ENCODE measurements around the gene KIF20B. TPM values are rescaled to one million over a fixed set of nuclear protein-coding genes. Genes with fewer than 3 reads are reported as not detected.
A peak's percentile ranks its signal among the peaks of the same experiment; 100 is the strongest.

KIF20B gene, protein sequence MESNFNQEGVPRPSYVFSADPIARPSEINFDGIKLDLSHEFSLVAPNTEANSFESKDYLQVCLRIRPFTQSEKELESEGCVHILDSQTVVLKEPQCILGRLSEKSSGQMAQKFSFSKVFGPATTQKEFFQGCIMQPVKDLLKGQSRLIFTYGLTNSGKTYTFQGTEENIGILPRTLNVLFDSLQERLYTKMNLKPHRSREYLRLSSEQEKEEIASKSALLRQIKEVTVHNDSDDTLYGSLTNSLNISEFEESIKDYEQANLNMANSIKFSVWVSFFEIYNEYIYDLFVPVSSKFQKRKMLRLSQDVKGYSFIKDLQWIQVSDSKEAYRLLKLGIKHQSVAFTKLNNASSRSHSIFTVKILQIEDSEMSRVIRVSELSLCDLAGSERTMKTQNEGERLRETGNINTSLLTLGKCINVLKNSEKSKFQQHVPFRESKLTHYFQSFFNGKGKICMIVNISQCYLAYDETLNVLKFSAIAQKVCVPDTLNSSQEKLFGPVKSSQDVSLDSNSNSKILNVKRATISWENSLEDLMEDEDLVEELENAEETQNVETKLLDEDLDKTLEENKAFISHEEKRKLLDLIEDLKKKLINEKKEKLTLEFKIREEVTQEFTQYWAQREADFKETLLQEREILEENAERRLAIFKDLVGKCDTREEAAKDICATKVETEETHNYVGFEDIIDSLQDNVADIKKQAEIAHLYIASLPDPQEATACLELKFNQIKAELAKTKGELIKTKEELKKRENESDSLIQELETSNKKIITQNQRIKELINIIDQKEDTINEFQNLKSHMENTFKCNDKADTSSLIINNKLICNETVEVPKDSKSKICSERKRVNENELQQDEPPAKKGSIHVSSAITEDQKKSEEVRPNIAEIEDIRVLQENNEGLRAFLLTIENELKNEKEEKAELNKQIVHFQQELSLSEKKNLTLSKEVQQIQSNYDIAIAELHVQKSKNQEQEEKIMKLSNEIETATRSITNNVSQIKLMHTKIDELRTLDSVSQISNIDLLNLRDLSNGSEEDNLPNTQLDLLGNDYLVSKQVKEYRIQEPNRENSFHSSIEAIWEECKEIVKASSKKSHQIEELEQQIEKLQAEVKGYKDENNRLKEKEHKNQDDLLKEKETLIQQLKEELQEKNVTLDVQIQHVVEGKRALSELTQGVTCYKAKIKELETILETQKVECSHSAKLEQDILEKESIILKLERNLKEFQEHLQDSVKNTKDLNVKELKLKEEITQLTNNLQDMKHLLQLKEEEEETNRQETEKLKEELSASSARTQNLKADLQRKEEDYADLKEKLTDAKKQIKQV (N-terminal part only)
- 28.8 TPM for polyA plus RNA-seq

DNA sequence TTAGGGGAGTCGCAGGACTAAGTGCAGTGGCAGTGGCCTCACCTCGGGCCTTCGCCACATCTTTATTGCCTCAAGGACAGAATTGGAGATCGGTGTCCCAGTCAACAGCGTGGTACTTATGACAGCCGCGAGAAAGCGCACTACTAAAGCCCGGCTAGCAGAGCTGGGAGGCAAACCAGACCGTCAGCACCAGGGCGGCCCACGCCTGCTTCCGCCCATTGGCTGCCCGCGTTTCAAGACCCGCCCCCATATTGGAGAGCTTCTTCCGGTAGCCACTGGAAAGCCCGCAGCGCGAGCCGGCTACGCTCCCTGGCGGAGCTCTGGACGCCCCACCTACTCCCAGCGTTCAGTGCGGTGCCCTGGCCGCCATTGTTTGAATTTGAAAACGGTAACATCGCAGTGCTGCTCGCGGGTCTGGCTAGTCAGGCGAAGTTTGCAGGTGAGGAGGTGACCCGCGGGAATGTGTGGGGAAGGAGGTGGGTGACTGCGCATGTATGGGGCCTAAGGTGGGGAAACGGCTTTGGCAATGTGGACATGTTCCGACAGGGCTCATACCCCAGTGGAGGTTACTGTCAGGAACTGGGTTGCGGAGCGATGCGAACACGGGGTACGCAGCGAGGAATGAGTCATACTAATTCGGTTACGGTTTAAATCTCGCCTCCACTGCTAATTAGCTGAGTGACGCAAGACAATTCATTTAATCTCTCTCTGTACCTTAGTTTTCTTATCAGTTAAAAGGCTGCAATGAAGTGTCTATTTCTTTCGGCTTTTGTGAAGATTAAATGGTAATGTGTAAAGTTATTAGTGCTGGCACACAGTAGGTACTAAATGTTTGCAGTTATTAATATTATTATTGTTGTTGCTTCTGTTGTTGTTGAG is at the start of gene KIF20B:
Gene KIF20B, plus strand, starts transcription at position 349 of the 879 bp plus-strand sequence. CDS start 3,705 bp downstream, outside the sequence.
- peaks cover 11 to 20% (median 17%) of the 10 kb centered on the region in 3 donors for H3K4me1 Mint-ChIP-seq
- no peaks in the 10 kb centered on the region for H3K9me3 Mint-ChIP-seq
- peak within 1 kb of the TSS; percentile 93 to 98 (median 98) for H3K4me3 Mint-ChIP-seq
- H3K27me3 Mint-ChIP-seq, result no peaks in the 10 kb centered on the region
- H3K36me3 Mint-ChIP-seq, result peaks cover 2% of the 10 kb centered on the region
- peak within 1 kb of the TSS; percentile 86 to 98 (median 97) for H3K27ac Mint-ChIP-seq

DNA sequence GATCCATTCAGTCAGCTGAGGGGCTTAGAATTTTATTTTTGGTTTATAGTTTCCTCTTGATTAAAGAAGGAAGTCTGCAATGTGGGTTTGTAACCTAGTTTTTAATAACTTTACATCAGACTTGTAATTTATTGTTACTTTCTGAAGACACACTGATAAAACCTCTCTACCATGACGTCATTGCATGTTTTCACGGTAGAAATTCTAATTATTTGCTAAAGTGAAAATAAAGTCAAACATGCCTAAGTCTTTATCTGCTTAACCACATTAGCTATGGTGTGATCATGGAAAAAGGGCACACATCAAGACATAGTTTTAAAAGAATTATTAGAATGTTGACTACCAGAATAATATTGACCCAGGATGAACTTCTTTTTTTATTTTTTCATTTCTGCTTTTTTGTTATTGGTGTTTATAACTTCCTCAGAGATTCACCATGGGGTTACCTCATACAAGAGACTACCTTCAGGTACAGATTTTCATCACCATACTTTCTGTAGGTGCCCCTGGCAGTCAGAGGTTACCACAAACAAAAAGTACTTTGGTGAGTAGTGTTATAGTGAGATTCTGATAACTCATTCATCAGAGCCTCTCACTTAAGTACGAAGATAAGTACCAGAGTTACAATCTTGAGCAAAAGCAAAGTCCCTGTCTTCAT is 49.3 kb upstream of the KIF20B start:
- Mint-ChIP-seq H3K27ac (peak overlapping the region; percentile 25 to 57 (median 42)), H3K4me1 (peaks cover 21 to 32% (median 27%) of the 10 kb centered on the region in 3 donors), H3K27me3 (no peaks in the 10 kb centered on the region), H3K9me3 (peaks cover 6 to 11% (median 9%) of the 10 kb centered on the region in 3 donors), H3K36me3 (no peaks in the 10 kb centered on the region), H3K4me3 (peak overlapping the region in 2 of 4 donors; percentile 30 to 77)

DNA sequence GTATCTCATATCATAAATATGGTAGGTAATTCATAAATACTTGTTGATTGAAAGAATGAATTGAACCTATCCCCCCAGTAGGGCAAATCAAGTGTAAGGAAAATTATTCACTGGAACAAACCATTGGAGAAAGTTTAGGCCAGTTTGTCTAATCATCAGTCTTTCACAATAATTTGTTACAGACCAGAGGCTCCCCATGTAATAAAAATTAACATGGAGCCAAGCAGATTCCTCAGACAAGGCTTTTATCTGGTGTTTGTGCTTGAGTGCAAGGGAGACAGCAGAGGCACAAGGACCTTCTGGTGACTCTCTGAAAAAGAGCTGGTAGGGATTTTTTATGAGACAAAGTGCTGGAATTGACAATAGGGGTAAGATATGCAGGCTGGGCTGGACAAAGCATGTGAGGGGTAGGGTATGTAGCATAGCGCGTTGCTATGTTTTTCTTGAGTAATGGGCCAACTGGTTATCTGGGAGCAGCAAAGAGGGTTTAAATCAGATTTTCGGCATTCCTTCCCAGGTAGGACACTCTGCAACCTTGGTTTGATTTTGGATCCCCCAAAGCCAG is 48.5 kb upstream of the KIF20B start:
- Mint-ChIP-seq H3K4me1 (peaks cover 21 to 32% (median 27%) of the 10 kb centered on the region in 3 donors), H3K27me3 (no peaks in the 10 kb centered on the region), H3K36me3 (no peaks in the 10 kb centered on the region), H3K4me3 (no peak overlapping the region), H3K9me3 (peaks cover 6 to 11% (median 9%) of the 10 kb centered on the region in 3 donors), H3K27ac (no peak overlapping the region)

DNA sequence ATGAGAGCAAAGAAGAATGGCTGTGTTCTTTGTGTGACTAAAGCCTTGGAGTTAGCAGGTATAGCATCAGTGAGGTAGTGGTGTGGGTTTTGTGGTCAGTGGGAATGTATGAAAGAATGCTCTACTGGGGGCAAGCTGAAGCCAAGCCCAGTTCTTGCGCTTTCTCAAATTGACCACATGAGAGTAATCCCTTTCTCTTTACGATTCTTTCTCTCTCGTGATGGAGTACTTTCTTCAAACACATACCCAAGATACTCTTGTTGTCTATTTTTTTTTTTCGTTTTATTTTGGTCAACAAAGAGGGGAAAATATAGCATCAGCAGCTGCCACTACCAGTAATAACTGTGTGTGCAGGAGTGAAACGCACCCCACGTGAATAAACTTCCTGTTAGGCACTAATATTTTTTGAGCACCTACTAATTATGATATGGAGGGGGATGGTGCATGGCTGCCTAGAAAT is 48.0 kb upstream of the KIF20B start:
- H3K4me3 Mint-ChIP-seq, result peak overlapping the region in 1 of 4 donors; percentile 72
- peaks cover 6 to 11% (median 9%) of the 10 kb centered on the region in 3 donors for H3K9me3 Mint-ChIP-seq
- H3K27ac Mint-ChIP-seq, result peak overlapping the region in 1 of 3 donors; percentile 81
- H3K4me1 Mint-ChIP-seq, result peaks cover 21 to 32% (median 27%) of the 10 kb centered on the region in 3 donors
- no peaks in the 10 kb centered on the region for H3K27me3 Mint-ChIP-seq
- H3K36me3 Mint-ChIP-seq, result no peaks in the 10 kb centered on the region

DNA sequence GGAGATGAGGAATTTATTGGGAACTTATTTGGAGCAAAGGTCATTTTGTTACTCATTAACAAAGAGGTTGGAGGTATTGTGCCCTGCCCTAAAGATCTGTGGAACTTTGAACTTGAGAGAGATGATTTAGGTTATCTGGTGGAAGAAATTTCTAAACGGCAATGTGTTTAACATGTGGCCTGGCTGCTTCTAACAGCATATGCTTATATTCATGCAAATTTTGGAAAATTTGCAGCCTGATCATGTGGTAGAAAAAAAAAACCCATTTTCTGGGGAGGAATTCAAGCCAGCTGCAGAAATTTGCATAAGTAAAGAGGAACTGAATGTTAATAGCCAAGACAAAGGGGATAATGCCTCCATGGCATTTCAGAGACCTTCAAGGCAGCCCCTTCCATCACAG is 45.7 kb upstream of the KIF20B start:
- H3K27me3 Mint-ChIP-seq, result no peaks in the 10 kb centered on the region
- H3K4me1 Mint-ChIP-seq, result peaks cover 21 to 27% (median 24%) of the 10 kb centered on the region in 3 donors
- peak overlapping the region in 1 of 3 donors; percentile 22 for H3K27ac Mint-ChIP-seq
- no peaks in the 10 kb centered on the region for H3K36me3 Mint-ChIP-seq
- peaks cover 6 to 11% (median 7%) of the 10 kb centered on the region in 3 donors for H3K9me3 Mint-ChIP-seq
- H3K4me3 Mint-ChIP-seq, result no peak overlapping the region

DNA sequence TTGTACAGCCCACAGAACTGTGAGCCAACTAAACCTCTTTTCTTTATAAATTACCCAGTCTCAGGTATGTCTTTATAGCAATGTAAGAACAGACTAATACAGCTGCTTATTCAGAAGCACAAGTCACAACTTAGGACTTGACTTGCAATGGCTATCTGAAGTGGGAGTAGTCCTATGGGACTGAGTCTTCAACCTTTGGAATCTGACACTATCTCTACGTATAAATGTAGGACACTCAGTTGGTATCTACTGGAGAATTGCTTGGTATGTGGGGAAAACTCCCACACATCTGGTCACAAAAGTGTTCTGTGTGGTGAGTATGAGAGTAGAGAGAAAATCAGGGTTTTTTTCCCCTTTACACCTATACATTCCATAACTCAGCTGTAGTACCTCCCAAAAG is 44.1 kb upstream of the KIF20B start:
- Mint-ChIP-seq H3K9me3 (peaks cover 6 to 11% (median 7%) of the 10 kb centered on the region in 3 donors), H3K27me3 (no peaks in the 10 kb centered on the region), H3K27ac (no peak overlapping the region), H3K4me1 (peaks cover 17 to 18% (median 18%) of the 10 kb centered on the region in 3 donors), H3K4me3 (peak overlapping the region in 1 of 4 donors; percentile 53), H3K36me3 (no peaks in the 10 kb centered on the region)

DNA sequence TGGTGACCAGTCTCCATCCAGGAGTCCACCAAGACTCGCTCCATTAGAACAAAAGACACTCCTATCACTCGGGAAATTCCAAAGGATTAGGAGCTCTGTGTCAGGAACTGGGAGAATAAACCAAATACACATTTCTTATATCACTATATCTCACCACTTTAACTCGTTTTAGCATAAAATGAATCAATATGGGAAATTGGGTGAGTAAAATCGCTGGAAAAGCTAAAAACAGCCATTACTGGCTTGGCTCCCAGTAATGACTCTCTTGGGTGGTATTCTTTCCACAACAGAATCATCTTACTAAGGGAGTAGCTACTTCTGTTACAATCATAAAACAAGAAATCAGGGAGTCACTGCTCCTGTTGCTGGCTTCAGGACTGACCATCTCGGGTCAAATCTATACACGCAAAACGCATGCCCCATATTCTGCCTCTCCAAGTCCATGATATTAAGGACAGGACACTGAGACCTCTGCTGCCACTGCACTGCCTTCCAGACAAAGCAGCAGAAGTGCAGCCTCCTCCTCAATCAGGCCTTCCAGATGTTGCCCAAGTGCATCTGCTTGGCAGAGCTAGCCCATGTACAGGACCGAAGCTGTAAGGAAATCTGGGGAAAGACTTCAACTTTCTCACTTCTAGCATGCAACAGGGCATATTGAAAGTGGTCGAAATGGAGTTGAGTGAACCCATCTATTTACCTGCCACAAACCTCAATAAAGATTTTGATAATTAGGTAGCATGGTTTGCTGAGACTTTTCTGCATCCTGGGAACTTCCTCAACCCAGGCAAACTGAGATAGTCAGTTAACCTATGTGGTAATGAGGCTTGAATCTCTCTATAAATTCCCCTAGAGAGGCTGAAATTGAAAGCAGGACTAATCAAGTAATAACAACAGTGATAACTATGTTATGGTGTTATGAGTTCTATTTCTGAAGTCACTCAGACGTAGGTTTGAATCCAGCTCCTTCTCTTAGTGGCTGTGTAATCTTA is 42.0 kb upstream of the KIF20B start:
- H3K27ac Mint-ChIP-seq, result no peak overlapping the region
- H3K9me3 Mint-ChIP-seq, result peaks cover 6 to 9% (median 6%) of the 10 kb centered on the region in 3 donors
- no peaks in the 10 kb centered on the region for H3K36me3 Mint-ChIP-seq
- H3K4me3 Mint-ChIP-seq, result no peak overlapping the region
- peaks cover 6 to 7% (median 7%) of the 10 kb centered on the region in 3 donors for H3K4me1 Mint-ChIP-seq
- H3K27me3 Mint-ChIP-seq, result no peaks in the 10 kb centered on the region

DNA sequence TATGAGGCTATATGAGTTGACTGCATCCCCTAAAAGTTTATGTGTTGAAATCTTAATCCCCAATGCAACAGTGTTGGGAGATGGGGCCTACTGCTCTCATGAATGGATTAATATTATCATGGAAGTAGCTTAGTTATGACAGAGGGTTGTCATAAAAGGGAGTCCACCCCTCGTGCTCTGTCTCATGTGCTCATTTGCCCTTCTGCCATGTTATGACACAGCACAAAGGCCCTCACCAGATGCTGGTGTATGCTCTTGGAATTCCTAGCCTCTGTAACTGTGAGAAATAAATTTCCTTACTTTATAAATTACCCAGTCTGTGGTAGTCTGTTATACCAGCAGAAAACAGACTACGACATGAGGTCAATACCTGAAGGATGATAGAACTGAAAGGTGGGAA is 38.8 kb upstream of the KIF20B start:
- Mint-ChIP-seq H3K4me3 (no peak overlapping the region), H3K27ac (no peak overlapping the region), H3K27me3 (no peaks in the 10 kb centered on the region), H3K36me3 (no peaks in the 10 kb centered on the region), H3K9me3 (no peaks in the 10 kb centered on the region), H3K4me1 (no peaks in the 10 kb centered on the region)

DNA sequence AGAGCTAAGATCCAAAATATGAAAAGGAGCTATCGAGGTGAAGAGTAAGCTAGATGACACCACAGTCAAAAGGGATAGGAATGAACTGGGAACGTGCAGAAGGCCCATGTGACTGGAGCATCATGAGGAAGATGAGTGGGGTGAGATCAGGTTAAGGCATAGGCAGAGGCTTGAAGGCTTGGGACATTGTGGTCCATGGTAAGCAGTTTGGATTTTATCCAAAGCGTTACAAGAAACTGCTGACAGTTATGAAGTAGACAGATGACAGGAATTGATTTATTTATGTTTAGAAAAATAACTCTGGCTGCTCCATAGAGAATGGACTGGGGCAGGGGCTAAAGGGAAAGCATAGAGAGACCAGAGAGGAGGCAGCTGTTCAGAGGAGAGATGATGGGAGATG is 38.2 kb upstream of the KIF20B start:
- Mint-ChIP-seq H3K36me3 (no peaks in the 10 kb centered on the region), H3K27me3 (no peaks in the 10 kb centered on the region), H3K9me3 (no peaks in the 10 kb centered on the region), H3K4me1 (no peaks in the 10 kb centered on the region), H3K27ac (no peak overlapping the region), H3K4me3 (no peak overlapping the region)

DNA sequence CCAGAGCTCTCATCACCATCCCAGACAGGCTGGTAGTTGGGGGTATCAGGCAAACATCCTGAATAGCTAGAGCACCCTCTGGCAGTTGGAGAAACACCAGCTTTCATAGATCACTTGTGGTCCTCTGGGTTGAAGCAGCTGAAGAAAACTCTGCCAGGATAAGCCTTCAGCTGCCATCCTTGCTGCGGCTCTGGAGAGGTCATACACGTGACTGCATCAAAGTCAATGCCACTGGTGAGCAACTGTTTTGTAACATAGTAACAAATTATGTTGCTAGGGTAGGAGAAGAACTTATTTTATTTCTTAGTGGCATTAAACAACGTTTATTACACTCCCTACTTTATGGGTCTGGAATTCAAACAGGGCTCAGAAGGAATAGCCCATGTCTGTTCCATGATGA is 37.2 kb upstream of the KIF20B start:
- Mint-ChIP-seq H3K36me3 (no peaks in the 10 kb centered on the region), H3K9me3 (no peaks in the 10 kb centered on the region), H3K4me3 (no peak overlapping the region), H3K27ac (no peak overlapping the region), H3K27me3 (no peaks in the 10 kb centered on the region), H3K4me1 (peaks cover 0 to 1% (median 0%) of the 10 kb centered on the region in 3 donors)

DNA sequence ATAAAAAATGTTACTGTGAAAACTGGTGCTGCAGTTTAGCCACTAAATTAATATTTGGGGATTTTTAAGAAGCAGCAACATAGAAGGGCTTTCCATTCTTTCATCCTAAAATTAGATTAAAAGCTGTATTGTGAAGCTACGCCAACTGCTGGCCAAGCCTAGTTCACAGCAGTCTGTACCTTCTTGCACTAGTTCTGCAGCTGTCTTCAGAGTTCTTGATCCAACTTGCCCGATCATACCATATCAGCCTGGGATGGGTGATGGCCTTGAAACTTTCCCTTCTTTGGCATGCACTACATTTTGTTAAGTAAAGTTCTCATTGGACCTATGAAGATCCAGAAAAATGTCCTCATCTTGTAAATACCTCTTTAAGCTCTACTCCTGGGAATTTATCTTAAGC is 36.1 kb upstream of the KIF20B start:
- no peaks in the 10 kb centered on the region for H3K36me3 Mint-ChIP-seq
- H3K27me3 Mint-ChIP-seq, result no peaks in the 10 kb centered on the region
- H3K4me3 Mint-ChIP-seq, result no peak overlapping the region
- peaks cover 0 to 1% (median 0%) of the 10 kb centered on the region in 3 donors for H3K4me1 Mint-ChIP-seq
- no peaks in the 10 kb centered on the region for H3K9me3 Mint-ChIP-seq
- H3K27ac Mint-ChIP-seq, result no peak overlapping the region

DNA sequence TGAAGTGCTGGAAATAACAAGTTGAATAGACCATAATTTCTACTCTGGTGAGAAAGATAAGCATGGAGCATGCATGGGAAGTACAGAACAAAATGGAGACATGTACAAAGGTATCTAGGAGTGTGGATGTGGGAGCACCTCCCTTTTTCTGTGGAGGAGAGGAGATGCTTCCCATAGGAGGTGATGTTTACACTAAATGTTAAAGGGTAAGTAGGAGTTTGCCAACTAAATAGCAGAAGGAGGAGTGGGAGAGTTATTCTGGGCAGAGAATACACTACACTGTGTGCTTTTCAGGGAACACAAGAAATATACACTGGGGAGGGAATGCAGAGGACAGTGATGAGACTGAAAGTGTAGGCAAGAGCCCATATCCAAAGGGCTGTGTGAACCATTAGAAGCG is 35.3 kb upstream of the KIF20B start:
- H3K4me1 Mint-ChIP-seq, result peaks cover 0 to 1% (median 0%) of the 10 kb centered on the region in 3 donors
- H3K4me3 Mint-ChIP-seq, result no peak overlapping the region
- no peaks in the 10 kb centered on the region for H3K27me3 Mint-ChIP-seq
- peaks cover 2% of the 10 kb centered on the region for H3K36me3 Mint-ChIP-seq
- no peaks in the 10 kb centered on the region for H3K9me3 Mint-ChIP-seq
- no peak overlapping the region for H3K27ac Mint-ChIP-seq

All from IgD-negative memory B cell (primary cell).